Stimulated activated memory B cell treated with anti-CD40 and anti-IgM and Interleukin-4, amounts not matched to agents 10 μg/mL and 1 μg/mL and 100 μg/mL, for 72 hours (primary cell): ENCODE data around the gene CDKL2.

ENCODE experiments used
- ATAC-seq: fragments of 150-1000 bp; cut with Tn5 transposase; 2 replicates; pipeline ENCODE4 v1.10.0; 2021
- H3K27ac Mint-ChIP-seq: one replicate; pipeline ENCODE4 v1.8.0; 2022; ENCODE audit warnings: mild to moderate bottlenecking, mixed read lengths
- H3K27me3 Mint-ChIP-seq: one replicate; pipeline ENCODE4 v1.8.0; 2022; ENCODE audit warnings: mixed read lengths
- H3K36me3 Mint-ChIP-seq: one replicate; pipeline ENCODE4 v1.8.0; 2022; ENCODE audit warnings: mixed read lengths
- H3K4me1 Mint-ChIP-seq: one replicate; pipeline ENCODE4 v1.8.0; 2022; ENCODE audit warnings: mixed read lengths
- H3K4me3 Mint-ChIP-seq: one replicate; pipeline ENCODE4 v1.8.0; 2022; ENCODE audit warnings: mild to moderate bottlenecking, moderate library complexity, mixed read lengths
- H3K9me3 Mint-ChIP-seq: one replicate; pipeline ENCODE4 v1.8.0; 2022; ENCODE audit warnings: mixed read lengths

The CDKL2 gene

DNA sequence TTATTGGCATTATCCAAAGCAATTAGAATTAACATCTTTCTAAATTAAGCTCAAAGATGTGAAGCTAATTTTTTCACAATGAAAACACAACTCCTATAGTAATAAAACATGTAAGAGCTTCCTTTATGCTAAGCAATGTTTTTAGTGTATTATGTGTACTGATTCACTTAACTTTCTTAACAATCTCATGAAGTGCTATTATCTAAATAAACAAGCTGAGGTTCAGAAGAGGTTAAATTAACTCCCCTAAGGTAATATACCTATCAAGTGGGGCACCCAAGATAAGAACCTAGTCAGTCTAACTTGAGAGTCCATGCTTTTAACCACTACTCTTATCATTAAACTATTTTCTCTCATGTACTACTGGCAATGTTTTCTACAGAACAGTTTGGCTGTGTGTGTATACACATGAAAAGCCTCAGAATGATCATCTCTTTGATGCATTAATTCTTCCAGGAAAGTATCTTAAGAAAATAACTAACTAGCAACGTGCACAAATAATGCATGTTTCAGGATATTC, 29.2 kb upstream of the CDKL2 start:
- Mint-ChIP-seq H3K27ac (no peak overlapping the region), H3K27me3 (no peaks in the 10 kb centered on the region), H3K36me3 (peaks cover 33% of the 10 kb centered on the region), H3K4me1 (peaks cover 33% of the 10 kb centered on the region), H3K4me3 (no peak overlapping the region), H3K9me3 (no peaks in the 10 kb centered on the region)
- no peak for ATAC-seq

DNA sequence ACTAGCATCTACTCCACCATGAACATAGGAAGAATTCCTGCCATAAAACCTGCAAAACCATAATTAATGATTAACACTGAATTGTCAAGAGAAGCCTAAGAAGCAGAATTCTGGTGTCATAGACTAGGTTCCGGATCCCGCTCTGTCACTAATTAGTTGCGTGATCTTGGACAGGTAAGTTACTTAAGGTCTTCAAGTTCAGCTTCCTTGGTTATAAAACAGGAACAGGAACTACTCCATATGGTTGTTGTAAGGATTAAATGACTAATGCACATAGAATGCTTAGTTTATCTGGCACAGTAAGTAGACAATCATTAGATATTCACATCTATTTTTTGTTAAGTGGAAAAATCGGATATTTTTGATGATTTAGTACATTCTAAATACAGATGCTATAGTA, 28.5 kb upstream of the CDKL2 start:
- Mint-ChIP-seq H3K9me3 (no peaks in the 10 kb centered on the region), H3K4me3 (no peak overlapping the region), H3K4me1 (peaks cover 33% of the 10 kb centered on the region), H3K27ac (no peak overlapping the region), H3K27me3 (no peaks in the 10 kb centered on the region), H3K36me3 (peaks cover 39% of the 10 kb centered on the region)
- ATAC-seq, result no peak

DNA sequence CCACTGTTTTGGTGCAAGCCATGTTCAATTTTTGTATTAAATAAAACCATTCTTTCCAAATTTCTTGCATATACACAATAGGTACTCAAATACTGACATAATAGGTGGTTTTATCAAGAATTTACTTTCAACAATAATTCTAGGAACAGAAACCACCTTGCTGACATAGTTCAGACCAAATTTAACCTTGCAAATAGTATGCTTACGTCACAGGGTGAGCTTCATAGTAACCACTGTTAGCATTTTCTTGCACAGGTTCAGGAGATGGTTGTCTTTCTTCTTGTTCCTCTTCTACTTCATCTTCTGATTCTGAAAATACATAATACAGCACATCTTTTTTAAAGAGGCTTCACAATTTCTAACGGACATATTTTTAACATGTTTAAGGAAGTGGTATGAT, 25.2 kb upstream of the CDKL2 start:
- Mint-ChIP-seq H3K27ac (peak overlapping the region; percentile 67), H3K36me3 (peaks cover 33% of the 10 kb centered on the region)
- peak; percentile 83 for ATAC-seq

DNA sequence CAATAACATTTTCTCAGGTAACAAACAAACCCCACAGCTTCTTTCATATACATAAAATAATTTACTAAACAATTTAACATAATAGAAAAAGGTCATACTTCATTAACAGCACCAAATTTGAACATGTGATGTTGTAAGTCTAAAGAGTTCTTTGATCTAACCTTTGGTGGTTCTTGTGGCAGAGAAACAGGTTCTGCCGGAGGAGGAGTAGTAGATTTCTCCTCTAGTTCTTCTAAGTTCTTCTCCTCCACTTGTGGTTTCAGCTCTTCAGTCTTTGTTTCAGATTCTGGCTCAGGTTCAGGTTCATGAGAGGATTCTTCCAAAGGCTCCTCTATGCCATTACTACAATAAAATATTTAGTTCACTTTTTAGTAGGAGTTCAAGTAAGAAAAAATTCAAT, 24.6 kb upstream of the CDKL2 start:
- Mint-ChIP-seq H3K27me3 (no peaks in the 10 kb centered on the region), H3K9me3 (no peaks in the 10 kb centered on the region), H3K4me3 (no peak overlapping the region), H3K36me3 (peaks cover 33% of the 10 kb centered on the region), H3K27ac (peak overlapping the region; percentile 67), H3K4me1 (peaks cover 27% of the 10 kb centered on the region)
- ATAC-seq, result no peak

More for the DNA sequence above, 25.2 kb upstream of the CDKL2 start:
- Mint-ChIP-seq H3K4me1 (peaks cover 27% of the 10 kb centered on the region), H3K27me3 (no peaks in the 10 kb centered on the region), H3K4me3 (no peak overlapping the region), H3K9me3 (no peaks in the 10 kb centered on the region)

DNA sequence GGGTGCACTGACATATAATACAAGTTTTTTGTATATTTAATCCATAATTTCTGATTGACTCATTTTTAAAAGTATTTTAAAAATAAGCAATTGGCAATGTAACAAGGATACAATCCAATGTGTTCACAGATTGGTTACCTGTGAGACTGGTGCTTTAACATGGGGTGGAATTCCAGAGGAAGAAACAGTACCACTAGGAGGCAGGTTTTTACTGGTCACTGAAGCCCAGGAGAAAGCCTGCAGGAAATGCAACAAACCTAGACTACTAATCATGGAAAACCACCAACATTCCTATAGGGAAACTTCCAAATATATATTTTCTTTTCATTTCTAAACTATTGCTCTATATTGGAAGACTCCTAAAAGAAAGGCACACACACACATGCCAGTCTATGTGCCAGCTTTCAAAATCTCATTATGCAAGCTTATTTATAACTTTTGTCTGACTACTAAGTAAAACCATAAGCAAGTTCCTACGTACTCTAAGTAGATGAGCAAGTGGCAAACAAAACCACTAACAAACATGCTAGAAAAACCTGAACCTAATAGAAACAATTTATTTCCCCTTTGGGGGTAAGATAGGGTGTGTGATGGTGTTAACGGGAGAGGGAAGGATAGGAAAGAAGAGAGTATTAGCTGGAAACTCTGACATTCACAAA, 23.6 kb upstream of the CDKL2 start:
- Mint-ChIP-seq H3K27ac (peak overlapping the region; percentile 67), H3K9me3 (no peaks in the 10 kb centered on the region), H3K36me3 (peaks cover 33% of the 10 kb centered on the region), H3K27me3 (no peaks in the 10 kb centered on the region), H3K4me1 (peaks cover 27% of the 10 kb centered on the region), H3K4me3 (no peak overlapping the region)
- ATAC-seq, result no peak

DNA sequence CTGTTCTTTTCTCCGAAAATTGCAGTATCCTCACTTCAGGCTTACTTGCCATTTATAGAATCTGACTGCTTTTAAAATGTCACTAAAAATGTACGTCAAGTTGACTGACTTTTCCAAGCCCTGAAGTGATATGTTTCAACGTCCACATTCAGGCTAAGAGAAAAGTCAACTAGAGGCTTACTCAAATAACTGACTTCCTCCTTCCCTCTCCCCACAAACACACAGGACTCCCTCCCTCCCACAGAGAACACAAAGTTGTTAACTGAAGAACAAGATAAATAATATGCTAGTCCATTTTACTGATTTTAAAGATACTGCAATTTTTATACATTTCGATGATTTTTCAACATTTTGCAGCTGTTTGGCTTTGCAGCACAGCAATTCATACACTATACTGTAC, 13.8 kb upstream of the CDKL2 start:
- Mint-ChIP-seq H3K36me3 (peaks cover 63% of the 10 kb centered on the region), H3K4me3 (no peak overlapping the region), H3K4me1 (peaks cover 6% of the 10 kb centered on the region), H3K27ac (no peak overlapping the region), H3K27me3 (no peaks in the 10 kb centered on the region), H3K9me3 (no peaks in the 10 kb centered on the region)
- ATAC-seq, result no peak

DNA sequence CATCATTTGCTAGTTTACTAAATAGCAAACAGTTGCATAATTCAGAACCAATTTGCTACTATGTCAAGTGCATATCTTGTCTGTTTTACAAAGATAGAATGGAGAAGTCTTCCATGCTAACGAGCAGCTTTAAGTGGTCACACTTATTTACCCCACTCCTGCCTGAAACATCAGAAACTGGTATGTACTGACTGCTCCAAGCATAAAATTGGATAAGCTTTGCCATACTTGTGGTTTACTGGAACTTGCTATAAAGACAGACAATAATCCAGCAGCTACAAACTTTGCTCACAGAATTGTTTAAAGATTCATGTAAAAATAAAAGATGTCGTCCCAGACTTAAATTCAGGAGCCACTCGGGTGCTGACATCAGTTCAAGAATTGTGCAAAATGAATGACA, 13.3 kb upstream of the CDKL2 start:
- no peak overlapping the region for H3K27ac Mint-ChIP-seq
- H3K9me3 Mint-ChIP-seq, result no peaks in the 10 kb centered on the region
- H3K27me3 Mint-ChIP-seq, result no peaks in the 10 kb centered on the region
- H3K36me3 Mint-ChIP-seq, result peaks cover 63% of the 10 kb centered on the region
- no peak overlapping the region for H3K4me3 Mint-ChIP-seq
- ATAC-seq, result no peak
- H3K4me1 Mint-ChIP-seq, result peaks cover 6% of the 10 kb centered on the region

DNA sequence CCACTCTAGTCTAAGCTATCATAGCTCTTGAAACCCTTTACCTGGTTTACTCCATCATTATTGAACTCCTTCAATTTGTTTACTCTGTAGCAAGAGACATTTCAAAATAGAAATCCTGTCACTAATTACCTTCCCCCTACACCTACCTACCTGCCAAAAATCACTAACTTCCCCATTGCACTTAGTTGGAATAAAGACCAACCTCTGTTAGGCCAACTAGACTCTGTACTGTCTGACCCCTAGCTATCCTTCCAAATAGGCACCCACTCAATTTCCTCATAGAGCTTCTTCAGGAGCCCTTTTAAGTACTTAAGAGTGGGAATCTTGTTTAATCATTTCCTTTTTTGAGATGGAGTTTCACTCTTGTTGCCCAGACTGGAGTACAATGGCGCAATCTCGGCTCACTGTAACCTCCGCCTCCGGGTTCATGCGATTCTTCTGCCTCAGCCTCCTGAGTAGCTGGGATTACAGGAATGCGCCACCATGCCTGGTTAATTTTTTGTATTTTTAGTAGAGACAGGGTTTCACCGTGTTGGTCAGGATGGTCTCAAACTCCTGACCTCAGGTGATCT, 8.9 kb upstream of the CDKL2 start:
- no peak for ATAC-seq
- H3K27ac Mint-ChIP-seq, result no peak overlapping the region
- peaks cover 29% of the 10 kb centered on the region for H3K36me3 Mint-ChIP-seq
- H3K9me3 Mint-ChIP-seq, result no peaks in the 10 kb centered on the region
- peaks cover 3% of the 10 kb centered on the region for H3K4me1 Mint-ChIP-seq
- H3K4me3 Mint-ChIP-seq, result no peak overlapping the region
- H3K27me3 Mint-ChIP-seq, result no peaks in the 10 kb centered on the region

DNA sequence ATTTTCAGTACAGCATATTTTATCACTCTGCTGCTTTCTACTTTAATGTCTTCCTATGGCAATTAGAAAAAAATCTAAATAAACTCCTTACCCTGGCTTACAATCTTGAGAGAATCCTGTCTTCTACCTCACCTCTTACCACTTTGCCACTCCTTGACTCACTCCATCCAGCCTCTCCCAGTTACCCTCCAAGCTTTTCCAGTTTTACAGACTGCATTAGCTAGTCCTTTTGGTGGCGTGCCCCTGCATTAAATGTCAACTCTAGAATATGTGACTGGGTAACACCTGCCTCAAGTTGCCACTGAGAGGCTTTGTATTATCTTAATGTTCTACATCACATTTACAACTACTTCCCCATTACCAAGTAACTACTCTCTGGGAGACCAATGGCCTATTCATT, 7.5 kb upstream of the CDKL2 start:
- Mint-ChIP-seq H3K4me3 (no peak overlapping the region), H3K9me3 (no peaks in the 10 kb centered on the region), H3K27ac (no peak overlapping the region), H3K36me3 (peaks cover 18% of the 10 kb centered on the region), H3K27me3 (no peaks in the 10 kb centered on the region), H3K4me1 (no peaks in the 10 kb centered on the region)
- no peak for ATAC-seq

DNA sequence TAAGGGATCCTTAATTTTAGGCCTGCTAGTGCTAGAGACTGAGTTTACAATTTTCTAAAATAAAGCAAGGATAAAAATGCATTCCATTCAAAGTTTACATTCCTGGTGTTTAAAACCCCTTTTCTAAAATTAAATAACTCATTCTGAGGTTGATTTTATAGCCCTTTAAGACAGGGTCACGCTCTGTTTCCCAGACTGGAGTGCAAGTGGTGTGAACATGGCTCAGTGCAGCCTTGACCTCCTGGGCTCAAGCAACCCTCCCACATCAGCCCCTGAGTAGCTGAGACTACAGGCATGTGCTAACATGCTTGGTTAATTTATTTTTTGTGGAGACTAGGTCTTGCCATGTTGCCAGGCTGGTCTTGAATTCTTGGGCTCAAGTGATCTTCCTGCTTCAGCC, 6.8 kb upstream of the CDKL2 start:
- Mint-ChIP-seq H3K27ac (no peak overlapping the region), H3K4me3 (no peak overlapping the region), H3K36me3 (peaks cover 16% of the 10 kb centered on the region), H3K9me3 (no peaks in the 10 kb centered on the region), H3K4me1 (no peaks in the 10 kb centered on the region), H3K27me3 (no peaks in the 10 kb centered on the region)
- no peak for ATAC-seq

DNA sequence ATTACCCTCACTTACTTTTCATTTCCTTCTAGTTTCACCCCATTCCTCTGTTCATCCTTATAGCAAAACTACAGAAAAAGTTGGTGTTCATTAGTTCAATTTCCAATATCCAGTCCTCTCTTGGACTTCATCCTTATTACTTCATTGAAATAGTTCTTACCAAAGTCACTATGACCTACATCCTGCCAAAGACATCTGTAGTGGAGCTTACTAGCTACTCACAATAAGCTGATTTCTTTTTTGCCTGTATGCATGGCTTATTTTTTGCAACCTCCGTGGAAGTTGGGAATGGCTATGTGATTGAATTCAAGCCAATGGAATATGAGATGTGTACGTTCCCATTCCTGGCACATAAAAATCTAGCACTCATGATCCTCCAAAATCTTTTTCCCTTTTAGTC, 4.6 kb upstream of the CDKL2 start:
- Mint-ChIP-seq H3K36me3 (peaks cover 5% of the 10 kb centered on the region), H3K9me3 (no peaks in the 10 kb centered on the region), H3K4me1 (peaks cover 8% of the 10 kb centered on the region), H3K27me3 (no peaks in the 10 kb centered on the region), H3K27ac (no peak overlapping the region), H3K4me3 (no peak overlapping the region)
- ATAC-seq, result no peak

DNA sequence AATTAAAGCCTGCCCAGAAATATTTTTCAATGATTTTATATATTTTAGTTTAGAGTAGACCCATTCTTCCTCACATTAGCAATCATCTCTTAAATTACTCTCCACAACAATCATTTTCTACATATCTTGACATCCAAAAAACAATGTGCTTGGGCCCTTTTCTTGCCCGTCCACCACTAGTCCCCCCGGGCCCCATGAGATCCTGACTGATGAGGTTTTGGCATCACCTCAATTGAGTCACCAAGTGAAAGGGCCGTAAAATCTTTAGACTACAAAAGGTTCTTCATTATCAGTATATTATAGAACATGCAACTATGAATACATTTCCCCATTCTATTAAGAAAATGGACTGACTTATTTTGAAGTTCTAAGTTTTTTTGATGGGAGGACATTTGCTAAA, 4.0 kb upstream of the CDKL2 start:
- Mint-ChIP-seq H3K36me3 (no peaks in the 10 kb centered on the region), H3K9me3 (no peaks in the 10 kb centered on the region), H3K27ac (no peak overlapping the region), H3K4me1 (peaks cover 8% of the 10 kb centered on the region), H3K27me3 (no peaks in the 10 kb centered on the region), H3K4me3 (no peak overlapping the region)
- no peak for ATAC-seq

DNA sequence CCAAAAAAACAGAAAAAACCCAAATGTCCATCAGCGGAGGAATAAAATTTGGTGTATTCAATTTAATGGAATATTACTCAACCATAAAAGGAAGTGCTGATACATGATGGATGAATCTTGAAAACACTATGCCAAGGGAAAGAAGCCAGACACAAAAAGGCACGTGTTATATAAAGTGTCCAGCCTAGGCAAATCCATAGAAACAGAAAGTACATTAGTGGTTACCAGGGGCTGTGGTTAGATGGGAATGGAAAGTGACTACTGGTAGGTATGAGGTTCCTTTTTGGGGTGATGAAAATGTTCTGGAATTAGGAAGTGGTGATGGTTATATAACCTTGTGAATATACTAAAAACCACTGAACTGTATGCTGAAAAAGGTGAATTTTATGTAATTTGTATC, 3.5 kb upstream of the CDKL2 start:
- Mint-ChIP-seq H3K4me1 (peaks cover 8% of the 10 kb centered on the region), H3K4me3 (no peak overlapping the region), H3K9me3 (no peaks in the 10 kb centered on the region), H3K36me3 (no peaks in the 10 kb centered on the region), H3K27me3 (no peaks in the 10 kb centered on the region), H3K27ac (no peak overlapping the region)
- ATAC-seq, result no peak

DNA sequence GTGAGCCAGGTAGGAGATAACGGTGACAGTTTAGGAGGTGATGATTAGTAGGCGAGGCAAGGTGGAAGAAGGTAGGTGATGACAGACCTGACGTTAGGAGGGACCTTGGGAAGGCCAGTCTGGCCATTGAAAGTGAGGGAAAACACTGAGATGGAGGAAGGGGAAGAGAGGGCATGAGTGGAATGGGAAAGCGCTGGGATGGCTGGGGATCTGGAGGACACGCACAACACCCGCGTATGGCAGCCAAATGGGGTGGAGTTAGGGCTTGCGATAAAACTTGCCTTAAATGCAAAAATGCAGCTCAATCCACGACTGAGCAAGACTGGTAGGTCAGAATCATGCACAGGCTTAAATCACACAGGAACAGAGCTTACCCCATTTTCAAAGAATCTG, 605 bp upstream of the CDKL2 start:
- H3K27ac Mint-ChIP-seq, result peak overlapping the region; percentile 34
- no peak for ATAC-seq
- no peaks in the 10 kb centered on the region for H3K27me3 Mint-ChIP-seq
- no peaks in the 10 kb centered on the region for H3K9me3 Mint-ChIP-seq
- no peaks in the 10 kb centered on the region for H3K36me3 Mint-ChIP-seq
- peaks cover 8% of the 10 kb centered on the region for H3K4me1 Mint-ChIP-seq
- peak overlapping the region; percentile 76 for H3K4me3 Mint-ChIP-seq

DNA sequence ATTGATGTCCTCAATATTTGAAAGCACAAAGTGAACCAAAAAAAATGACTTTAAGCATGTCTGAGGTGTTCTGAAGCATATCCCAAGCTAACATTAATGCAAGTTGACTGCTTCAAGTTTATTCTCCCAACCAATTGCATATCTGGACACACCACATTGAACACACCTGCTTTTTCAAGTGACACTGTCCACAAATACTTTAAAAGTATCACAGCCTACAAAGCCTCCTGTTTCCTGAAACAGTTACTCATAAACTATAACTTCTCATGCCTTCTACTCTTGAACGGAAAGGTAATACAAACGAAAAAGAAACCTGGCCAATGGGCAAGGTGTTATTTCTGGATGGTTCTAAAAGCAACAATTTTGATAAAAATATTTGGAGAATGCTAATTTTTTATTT, 1.1 kb downstream of the CDKL2 start:
- Mint-ChIP-seq H3K4me1 (peaks cover 8% of the 10 kb centered on the region), H3K4me3 (no peak overlapping the region), H3K9me3 (no peaks in the 10 kb centered on the region), H3K36me3 (no peaks in the 10 kb centered on the region), H3K27me3 (no peaks in the 10 kb centered on the region), H3K27ac (no peak overlapping the region)
- ATAC-seq, result no peak

DNA sequence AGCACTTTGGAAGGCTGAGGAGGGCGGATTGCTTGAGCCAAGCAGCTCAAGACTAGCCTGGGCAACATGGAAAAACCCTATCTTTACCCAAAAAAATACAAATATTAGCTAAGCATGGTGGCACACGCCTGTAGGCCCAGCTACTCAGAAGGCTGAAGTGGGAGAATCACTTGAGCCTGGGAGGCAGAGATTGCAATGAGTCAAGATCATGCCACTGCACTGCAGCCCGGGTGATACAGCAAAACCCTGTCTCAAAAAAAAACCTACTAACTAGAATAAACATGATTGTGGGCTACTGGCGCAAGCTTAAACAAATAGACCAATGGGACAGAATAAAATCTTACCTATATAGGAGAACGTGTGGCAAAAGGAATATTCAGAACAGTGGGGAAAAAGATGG, 7.3 kb downstream of the CDKL2 start:
- Mint-ChIP-seq H3K27me3 (no peaks in the 10 kb centered on the region), H3K4me1 (no peaks in the 10 kb centered on the region), H3K9me3 (no peaks in the 10 kb centered on the region), H3K36me3 (no peaks in the 10 kb centered on the region), H3K4me3 (no peak overlapping the region), H3K27ac (no peak overlapping the region)
- no peak for ATAC-seq
